WTC11 (cell line): ENCODE data around the gene ERP29. TPM values are rescaled to one million over a fixed set of nuclear protein-coding genes. Genes with fewer than 3 reads are reported as not detected.

ENCODE experiments used
- ATAC-seq: fragments of 200-7000 bp; cut with Tn5 transposase; 2 replicates; pipeline ENCODE4 v1.10.0; 2021; ENCODE audit warnings: mild to moderate bottlenecking, moderate library complexity
- Bru-seq: library from RNA; stranded (reverse); fragments of 400-500 nt; gene quantifications from one replicate; lab custom pipeline; 2021; lab: Mats Ljungman, UMichigan
- CTCF ChIA-PET: fragments of 300-600 bp; sonication (Branson Sonifier 250); formaldehyde crosslinking; loops from one replicate; lab custom pipeline; 2021; ENCODE audit warnings: antibody characterized with exemption; lab: Charles Lee
- POLR2A ChIA-PET: fragments of 350-600 bp; sonication (Branson Sonifier 250); formaldehyde crosslinking; loops from one replicate; lab custom pipeline; 2021; ENCODE audit warnings: antibody characterized with exemption; lab: Charles Lee
- DNase-seq: peaks from one replicate; pipeline ENCODE4 v3.0.0; 2021; ENCODE audit warnings: low spot score
- H3K27ac Mint-ChIP-seq: 2 replicates; pipeline ENCODE4 v1.8.0; 2021; ENCODE audit warnings: mixed read lengths
- H3K27me3 Mint-ChIP-seq: 2 replicates; pipeline ENCODE4 v1.8.0; 2021; ENCODE audit warnings: low read depth, mild to moderate bottlenecking, moderate library complexity, mixed read lengths
- H3K36me3 Mint-ChIP-seq: 2 replicates; pipeline ENCODE4 v1.8.0; 2021; ENCODE audit warnings: mixed read lengths
- H3K4me1 Mint-ChIP-seq: 2 replicates; pipeline ENCODE4 v1.8.0; 2022; ENCODE audit warnings: mixed read lengths
- H3K4me3 Mint-ChIP-seq: 2 replicates; pipeline ENCODE4 v1.8.0; 2021; ENCODE audit warnings: mild to moderate bottlenecking, moderate library complexity, mixed read lengths
- H3K9me3 Mint-ChIP-seq: 2 replicates; pipeline ENCODE4 v1.8.0; 2021; ENCODE audit warnings: mixed read lengths
- ELF4 ChIP-seq: sonication (generic); formaldehyde crosslinking; IDR thresholded peaks from 2 replicates; pipeline ENCODE4 v1.8.1; 2022; ENCODE audit warnings: low read depth, mild to moderate bottlenecking, moderate library complexity, missing genetic modification reagents
- ETV6 ChIP-seq: sonication (generic); formaldehyde crosslinking; IDR thresholded peaks from 2 replicates; pipeline ENCODE4 v1.8.1; 2022; ENCODE audit warnings: mild to moderate bottlenecking, missing genetic modification reagents
- FOXJ3 ChIP-seq: sonication (generic); formaldehyde crosslinking; IDR thresholded peaks from 2 replicates; pipeline ENCODE4 v1.9.0; 2021; ENCODE audit warnings: missing genetic modification reagents, mild to moderate bottlenecking, borderline replicate concordance
- HMGA2 ChIP-seq: fragments of 250-450 bp; sonication (Bioruptor Pico); IDR thresholded peaks from 2 replicates; pipeline ENCODE4 v1.4.0; 2021; ENCODE audit warnings: mild to moderate bottlenecking, moderate library complexity
- IRF2 ChIP-seq: sonication (generic); formaldehyde crosslinking; IDR thresholded peaks from 2 replicates; pipeline ENCODE4 v1.8.0; 2022; ENCODE audit warnings: low read depth, missing genetic modification reagents, borderline replicate concordance
- JUN ChIP-seq: sonication (generic); formaldehyde crosslinking; IDR thresholded peaks from 2 replicates; pipeline ENCODE4 v1.8.0; 2023; ENCODE audit warnings: mild to moderate bottlenecking, missing genetic modification reagents
- MYBL2 ChIP-seq: sonication (generic); formaldehyde crosslinking; IDR thresholded peaks from 2 replicates; pipeline ENCODE4 v1.8.1; 2023; ENCODE audit warnings: mild to moderate bottlenecking, moderate library complexity, missing genetic modification reagents
- TEAD1 ChIP-seq: sonication (generic); formaldehyde crosslinking; IDR thresholded peaks from 2 replicates; pipeline ENCODE4 v1.8.0; 2022; ENCODE audit warnings: mild to moderate bottlenecking, missing genetic modification reagents
- ZBTB21 ChIP-seq: sonication (generic); formaldehyde crosslinking; IDR thresholded peaks from 2 replicates; pipeline ENCODE4 v1.8.1; 2023; ENCODE audit warnings: mild to moderate bottlenecking, missing genetic modification reagents, borderline replicate concordance
- ZNF317 ChIP-seq: sonication (generic); formaldehyde crosslinking; IDR thresholded peaks from 2 replicates; pipeline ENCODE4 v1.8.1; 2023; ENCODE audit warnings: low read depth, mild to moderate bottlenecking, moderate library complexity, missing genetic modification reagents, borderline replicate concordance
- ZNF396 ChIP-seq: fragments of 250-450 bp; sonication (Bioruptor Pico); IDR thresholded peaks from 2 replicates; pipeline ENCODE4 v1.8.0; 2021; ENCODE audit warnings: mild to moderate bottlenecking, moderate library complexity, borderline replicate concordance
- long read RNA-seq, 3 experiments: library from RNA in 1 of 3; library from capped mRNA in 1 of 3; library from polyadenylated mRNA in 1 of 3; unstranded in 2 of 3; stranded (forward) in 1 of 3; transcript quantifications; one replicate each; pipeline ENCODE4 v2.0.0, GENCODE V29; 2021
- total RNA-seq: library from RNA; stranded (reverse); gene quantifications from 3 replicates; pipeline ENCODE4 v1.2.3, GENCODE V29; 2021
- TF ChIP-seq, protein P1 (sequence below): sonication (generic); formaldehyde crosslinking; IDR thresholded peaks from 2 replicates; pipeline ENCODE4 v1.8.1; 2023; ENCODE audit warnings: mild to moderate bottlenecking, missing genetic modification reagents
- TF ChIP-seq, protein P2 (sequence below): sonication (generic); formaldehyde crosslinking; IDR thresholded peaks from 2 replicates; pipeline ENCODE4 v1.8.1; 2022; ENCODE audit warnings: missing genetic modification reagents, borderline replicate concordance
- TF ChIP-seq, protein P3 (sequence below): sonication (generic); formaldehyde crosslinking; IDR thresholded peaks from 2 replicates; pipeline ENCODE4 v1.8.0; 2023; ENCODE audit warnings: mild to moderate bottlenecking, missing genetic modification reagents
- TF ChIP-seq, protein P4 (sequence below): sonication (generic); formaldehyde crosslinking; IDR thresholded peaks from 2 replicates; pipeline ENCODE4 v1.8.0; 2022; ENCODE audit warnings: mild to moderate bottlenecking, missing genetic modification reagents
- TF ChIP-seq, protein P5 (sequence below): sonication (generic); formaldehyde crosslinking; IDR thresholded peaks from 2 replicates; pipeline ENCODE4 v1.8.0; 2023; ENCODE audit warnings: missing genetic modification reagents
- TF ChIP-seq, protein P6 (sequence below): sonication (generic); formaldehyde crosslinking; IDR thresholded peaks from 2 replicates; pipeline ENCODE4 v1.8.1; 2023; ENCODE audit warnings: mild to moderate bottlenecking, missing genetic modification reagents, moderate library complexity
- TF ChIP-seq, protein P7 (sequence below): sonication (generic); formaldehyde crosslinking; conservative IDR thresholded peaks from 2 replicates; pipeline ENCODE4 v1.8.1; 2023; ENCODE audit warnings: mild to moderate bottlenecking, low read depth, missing genetic modification reagents, moderate library complexity

ERP29 gene
- total RNA-seq (162 to 171 TPM (median 168 TPM) in 3 replicates), Bru-seq, nascent RNA (percentile 95 among the genes with signal in this experiment)
- long read RNA-seq, experiment 1, transcript ERP29-201 (3 exons, 1,735 nt): major isoform, 390 of 418 reads
- long read RNA-seq, experiment 1, transcript ERP29-202 (2 exons, 1,333 nt): minor isoform, 15 of 418 reads
- long read RNA-seq, experiment 1, partial matches to known transcripts: 8 of 418 reads
- long read RNA-seq, experiment 1, other reads (novel, unspliced or antisense): 5 of 418 reads
- long read RNA-seq, experiment 2, transcript ERP29-201 (3 exons, 1,735 nt): major isoform, 298 of 389 reads
- long read RNA-seq, experiment 2, transcript ERP29-202 (2 exons, 1,333 nt): minor isoform, 12 of 389 reads
- long read RNA-seq, experiment 2, partial matches to known transcripts: 76 of 389 reads
- long read RNA-seq, experiment 2, other reads (novel, unspliced or antisense): 3 of 389 reads
- long read RNA-seq, experiment 3, transcript ERP29-201 (3 exons, 1,735 nt): major isoform, 889 of 943 reads
- long read RNA-seq, experiment 3, transcript ERP29-202 (2 exons, 1,333 nt): minor isoform, 41 of 943 reads
- long read RNA-seq, experiment 3, partial matches to known transcripts: 7 of 943 reads
- long read RNA-seq, experiment 3, other reads (novel, unspliced or antisense): 6 of 943 reads

DNA sequence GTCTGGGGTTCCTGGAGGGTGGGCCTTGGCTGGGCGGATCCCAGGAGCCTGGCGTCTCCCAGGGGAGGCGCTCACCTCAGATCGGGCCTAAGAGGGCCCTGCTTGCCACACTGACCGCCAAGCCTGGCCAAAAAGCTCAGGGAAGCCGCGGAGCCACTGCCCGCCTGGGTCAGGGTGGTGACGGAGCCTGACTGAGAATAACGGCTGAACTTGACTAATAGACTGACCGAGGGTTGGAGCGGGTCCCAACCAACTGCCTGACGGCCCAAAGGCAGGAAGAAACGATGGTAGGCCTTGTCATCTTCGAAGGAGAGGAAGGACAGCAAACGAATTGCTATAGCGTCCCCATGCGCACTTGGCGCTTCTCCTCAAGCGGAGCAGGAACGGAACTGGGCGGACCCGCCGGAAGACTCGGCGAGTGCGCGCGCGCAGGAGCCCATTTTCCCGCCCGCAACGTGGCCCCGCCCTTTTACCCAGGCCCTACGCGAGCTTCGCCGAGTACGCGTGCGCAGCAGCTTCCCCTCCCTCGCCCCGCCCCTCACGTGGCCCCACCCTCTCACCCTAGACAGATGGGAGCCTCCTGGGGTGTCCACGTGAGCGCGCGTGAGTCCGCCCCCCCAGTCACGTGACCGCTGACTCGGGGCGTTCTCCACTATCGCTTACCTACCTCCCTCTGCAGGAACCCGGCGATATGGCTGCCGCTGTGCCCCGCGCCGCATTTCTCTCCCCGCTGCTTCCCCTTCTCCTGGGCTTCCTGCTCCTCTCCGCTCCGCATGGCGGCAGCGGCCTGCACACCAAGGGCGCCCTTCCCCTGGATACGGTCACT, at the start of gene ERP29, which contains the start of gene TMEM116:
Gene ERP29 (plus strand): TSS at position 652 of the 826 bp plus-strand sequence. CDS start 40 bp downstream, at position 692.
Gene TMEM116 (minus strand): TSS at position 391 of the 826 bp plus-strand sequence. CDS start 7,895 bp downstream, outside the sequence.
- Mint-ChIP-seq H3K4me1 (peaks cover 22% of the 10 kb centered on the region), H3K36me3 (peaks cover 19% of the 10 kb centered on the region), H3K27ac (peak within 1 kb of the TSS; percentile 100), H3K4me3 (peak within 1 kb of the TSS; percentile 90), H3K9me3 (peaks cover 9% of the 10 kb centered on the region), H3K27me3 (no peaks in the 10 kb centered on the region)
- CTCF ChIA-PET: interaction anchor here (0.6 to 2.6 kb wide), 18 partner anchors 8 to 746 kb away, joined by 3 to 33 read pairs (median 3); partner anchors contain the start of genes MAPKAPK5 and NAA25
- POLR2A ChIA-PET: interaction anchor here (1.0 to 3.2 kb wide), 6 partner anchors 10 to 401 kb away, joined by 4 to 21 read pairs (median 4); partner anchors contain the start of genes MAPKAPK5, NAA25 and TRAFD1
- peak; percentile 100 for DNase-seq
- ATAC-seq: peak; percentile 86
- TF ChIP-seq HMGA2 (no peak), ELF4 (CRISPR knock-in tag) (peak; percentile 22; the same call in 1 of the 2 replicates), MYBL2 (CRISPR knock-in tag) (peak; percentile 81), ETV6 (peak; percentile 94), FOXJ3 (CRISPR knock-in tag) (no peak), JUN (CRISPR knock-in tag) (peak; percentile 89; the same call in 1 of the 2 replicates), ZNF317 (no peak), TEAD1 (peak; percentile 51; the same call in 1 of the 2 replicates), ZNF396 (CRISPR knock-in tag) (no peak), ZBTB21 (CRISPR knock-in tag) (no peak), IRF2 (CRISPR knock-in tag) (no peak)
- TF ChIP-seq, protein P1, sequence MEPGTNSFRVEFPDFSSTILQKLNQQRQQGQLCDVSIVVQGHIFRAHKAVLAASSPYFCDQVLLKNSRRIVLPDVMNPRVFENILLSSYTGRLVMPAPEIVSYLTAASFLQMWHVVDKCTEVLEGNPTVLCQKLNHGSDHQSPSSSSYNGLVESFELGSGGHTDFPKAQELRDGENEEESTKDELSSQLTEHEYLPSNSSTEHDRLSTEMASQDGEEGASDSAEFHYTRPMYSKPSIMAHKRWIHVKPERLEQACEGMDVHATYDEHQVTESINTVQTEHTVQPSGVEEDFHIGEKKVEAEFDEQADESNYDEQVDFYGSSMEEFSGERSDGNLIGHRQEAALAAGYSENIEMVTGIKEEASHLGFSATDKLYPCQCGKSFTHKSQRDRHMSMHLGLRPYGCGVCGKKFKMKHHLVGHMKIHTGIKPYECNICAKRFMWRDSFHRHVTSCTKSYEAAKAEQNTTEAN: no peak
- TF ChIP-seq, protein P2, sequence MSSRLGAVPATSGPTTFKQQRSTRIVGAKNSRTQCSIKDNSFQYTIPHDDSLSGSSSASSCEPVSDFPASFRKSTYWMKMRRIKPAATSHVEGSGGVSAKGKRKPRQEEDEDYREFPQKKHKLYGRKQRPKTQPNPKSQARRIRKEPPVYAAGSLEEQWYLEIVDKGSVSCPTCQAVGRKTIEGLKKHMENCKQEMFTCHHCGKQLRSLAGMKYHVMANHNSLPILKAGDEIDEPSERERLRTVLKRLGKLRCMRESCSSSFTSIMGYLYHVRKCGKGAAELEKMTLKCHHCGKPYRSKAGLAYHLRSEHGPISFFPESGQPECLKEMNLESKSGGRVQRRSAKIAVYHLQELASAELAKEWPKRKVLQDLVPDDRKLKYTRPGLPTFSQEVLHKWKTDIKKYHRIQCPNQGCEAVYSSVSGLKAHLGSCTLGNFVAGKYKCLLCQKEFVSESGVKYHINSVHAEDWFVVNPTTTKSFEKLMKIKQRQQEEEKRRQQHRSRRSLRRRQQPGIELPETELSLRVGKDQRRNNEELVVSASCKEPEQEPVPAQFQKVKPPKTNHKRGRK (CRISPR knock-in tag): no peak
- TF ChIP-seq, protein P3, sequence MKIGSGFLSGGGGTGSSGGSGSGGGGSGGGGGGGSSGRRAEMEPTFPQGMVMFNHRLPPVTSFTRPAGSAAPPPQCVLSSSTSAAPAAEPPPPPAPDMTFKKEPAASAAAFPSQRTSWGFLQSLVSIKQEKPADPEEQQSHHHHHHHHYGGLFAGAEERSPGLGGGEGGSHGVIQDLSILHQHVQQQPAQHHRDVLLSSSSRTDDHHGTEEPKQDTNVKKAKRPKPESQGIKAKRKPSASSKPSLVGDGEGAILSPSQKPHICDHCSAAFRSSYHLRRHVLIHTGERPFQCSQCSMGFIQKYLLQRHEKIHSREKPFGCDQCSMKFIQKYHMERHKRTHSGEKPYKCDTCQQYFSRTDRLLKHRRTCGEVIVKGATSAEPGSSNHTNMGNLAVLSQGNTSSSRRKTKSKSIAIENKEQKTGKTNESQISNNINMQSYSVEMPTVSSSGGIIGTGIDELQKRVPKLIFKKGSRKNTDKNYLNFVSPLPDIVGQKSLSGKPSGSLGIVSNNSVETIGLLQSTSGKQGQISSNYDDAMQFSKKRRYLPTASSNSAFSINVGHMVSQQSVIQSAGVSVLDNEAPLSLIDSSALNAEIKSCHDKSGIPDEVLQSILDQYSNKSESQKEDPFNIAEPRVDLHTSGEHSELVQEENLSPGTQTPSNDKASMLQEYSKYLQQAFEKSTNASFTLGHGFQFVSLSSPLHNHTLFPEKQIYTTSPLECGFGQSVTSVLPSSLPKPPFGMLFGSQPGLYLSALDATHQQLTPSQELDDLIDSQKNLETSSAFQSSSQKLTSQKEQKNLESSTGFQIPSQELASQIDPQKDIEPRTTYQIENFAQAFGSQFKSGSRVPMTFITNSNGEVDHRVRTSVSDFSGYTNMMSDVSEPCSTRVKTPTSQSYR (CRISPR knock-in tag): peak; percentile 47; the same call in 1 of the 2 replicates
- TF ChIP-seq, protein P4, sequence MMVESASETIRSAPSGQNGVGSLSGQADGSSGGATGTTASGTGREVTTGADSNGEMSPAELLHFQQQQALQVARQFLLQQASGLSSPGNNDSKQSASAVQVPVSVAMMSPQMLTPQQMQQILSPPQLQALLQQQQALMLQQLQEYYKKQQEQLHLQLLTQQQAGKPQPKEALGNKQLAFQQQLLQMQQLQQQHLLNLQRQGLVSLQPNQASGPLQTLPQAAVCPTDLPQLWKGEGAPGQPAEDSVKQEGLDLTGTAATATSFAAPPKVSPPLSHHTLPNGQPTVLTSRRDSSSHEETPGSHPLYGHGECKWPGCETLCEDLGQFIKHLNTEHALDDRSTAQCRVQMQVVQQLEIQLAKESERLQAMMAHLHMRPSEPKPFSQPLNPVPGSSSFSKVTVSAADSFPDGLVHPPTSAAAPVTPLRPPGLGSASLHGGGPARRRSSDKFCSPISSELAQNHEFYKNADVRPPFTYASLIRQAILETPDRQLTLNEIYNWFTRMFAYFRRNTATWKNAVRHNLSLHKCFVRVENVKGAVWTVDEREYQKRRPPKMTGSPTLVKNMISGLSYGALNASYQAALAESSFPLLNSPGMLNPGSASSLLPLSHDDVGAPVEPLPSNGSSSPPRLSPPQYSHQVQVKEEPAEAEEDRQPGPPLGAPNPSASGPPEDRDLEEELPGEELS: no peak; the same call in none of the 2 replicates
- TF ChIP-seq, protein P5, sequence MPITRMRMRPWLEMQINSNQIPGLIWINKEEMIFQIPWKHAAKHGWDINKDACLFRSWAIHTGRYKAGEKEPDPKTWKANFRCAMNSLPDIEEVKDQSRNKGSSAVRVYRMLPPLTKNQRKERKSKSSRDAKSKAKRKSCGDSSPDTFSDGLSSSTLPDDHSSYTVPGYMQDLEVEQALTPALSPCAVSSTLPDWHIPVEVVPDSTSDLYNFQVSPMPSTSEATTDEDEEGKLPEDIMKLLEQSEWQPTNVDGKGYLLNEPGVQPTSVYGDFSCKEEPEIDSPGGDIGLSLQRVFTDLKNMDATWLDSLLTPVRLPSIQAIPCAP (CRISPR knock-in tag): no peak; the same call in 1 of the 2 replicates
- TF ChIP-seq, protein P6, sequence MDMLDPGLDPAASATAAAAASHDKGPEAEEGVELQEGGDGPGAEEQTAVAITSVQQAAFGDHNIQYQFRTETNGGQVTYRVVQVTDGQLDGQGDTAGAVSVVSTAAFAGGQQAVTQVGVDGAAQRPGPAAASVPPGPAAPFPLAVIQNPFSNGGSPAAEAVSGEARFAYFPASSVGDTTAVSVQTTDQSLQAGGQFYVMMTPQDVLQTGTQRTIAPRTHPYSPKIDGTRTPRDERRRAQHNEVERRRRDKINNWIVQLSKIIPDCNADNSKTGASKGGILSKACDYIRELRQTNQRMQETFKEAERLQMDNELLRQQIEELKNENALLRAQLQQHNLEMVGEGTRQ (CRISPR knock-in tag): peak; percentile 99
- TF ChIP-seq, protein P7, sequence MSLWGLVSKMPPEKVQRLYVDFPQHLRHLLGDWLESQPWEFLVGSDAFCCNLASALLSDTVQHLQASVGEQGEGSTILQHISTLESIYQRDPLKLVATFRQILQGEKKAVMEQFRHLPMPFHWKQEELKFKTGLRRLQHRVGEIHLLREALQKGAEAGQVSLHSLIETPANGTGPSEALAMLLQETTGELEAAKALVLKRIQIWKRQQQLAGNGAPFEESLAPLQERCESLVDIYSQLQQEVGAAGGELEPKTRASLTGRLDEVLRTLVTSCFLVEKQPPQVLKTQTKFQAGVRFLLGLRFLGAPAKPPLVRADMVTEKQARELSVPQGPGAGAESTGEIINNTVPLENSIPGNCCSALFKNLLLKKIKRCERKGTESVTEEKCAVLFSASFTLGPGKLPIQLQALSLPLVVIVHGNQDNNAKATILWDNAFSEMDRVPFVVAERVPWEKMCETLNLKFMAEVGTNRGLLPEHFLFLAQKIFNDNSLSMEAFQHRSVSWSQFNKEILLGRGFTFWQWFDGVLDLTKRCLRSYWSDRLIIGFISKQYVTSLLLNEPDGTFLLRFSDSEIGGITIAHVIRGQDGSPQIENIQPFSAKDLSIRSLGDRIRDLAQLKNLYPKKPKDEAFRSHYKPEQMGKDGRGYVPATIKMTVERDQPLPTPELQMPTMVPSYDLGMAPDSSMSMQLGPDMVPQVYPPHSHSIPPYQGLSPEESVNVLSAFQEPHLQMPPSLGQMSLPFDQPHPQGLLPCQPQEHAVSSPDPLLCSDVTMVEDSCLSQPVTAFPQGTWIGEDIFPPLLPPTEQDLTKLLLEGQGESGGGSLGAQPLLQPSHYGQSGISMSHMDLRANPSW: no peak
